Retinal pigment epithelial cell (primary cell): ENCODE data around the gene ADNP.

Experiments
- DNase-seq: peaks from one replicate; pipeline ENCODE4 v3.0.0-alpha.2; 2010; ENCODE audit warnings: low read depth
- H3K4me3 ChIP-seq: 2 replicates; pipeline ENCODE4 v1.5.1; 2011; ENCODE audit warnings: mild to moderate bottlenecking, low read length, control low read depth, moderate library complexity
- TF ChIP-seq, protein P1 (sequence below): conservative IDR thresholded peaks from 2 replicates; pipeline ENCODE4 v1.5.1; 2011; ENCODE audit warnings: low read depth, low read length, control low read depth, inconsistent platforms

Gene ADNP

DNA sequence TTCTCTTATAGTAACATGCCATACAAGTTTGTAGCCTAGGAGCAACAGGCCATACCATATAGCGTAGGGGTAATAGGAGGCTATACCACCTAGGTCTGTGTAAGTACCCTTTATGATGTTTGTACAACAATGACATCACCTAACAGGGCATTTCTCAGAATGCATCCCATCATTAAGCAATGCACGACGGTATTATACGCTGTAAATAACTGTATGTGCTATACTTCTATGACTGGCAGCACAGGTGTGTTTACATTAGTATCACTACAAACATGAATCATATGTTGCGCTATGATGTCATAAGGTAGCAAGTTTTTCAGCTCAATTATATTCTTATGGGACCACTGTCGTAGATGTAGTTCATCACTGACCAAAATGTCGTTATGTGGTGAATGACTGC lies 31.0 kb downstream of the ADNP start:
- no peak for DNase-seq
- TF ChIP-seq, protein P1, sequence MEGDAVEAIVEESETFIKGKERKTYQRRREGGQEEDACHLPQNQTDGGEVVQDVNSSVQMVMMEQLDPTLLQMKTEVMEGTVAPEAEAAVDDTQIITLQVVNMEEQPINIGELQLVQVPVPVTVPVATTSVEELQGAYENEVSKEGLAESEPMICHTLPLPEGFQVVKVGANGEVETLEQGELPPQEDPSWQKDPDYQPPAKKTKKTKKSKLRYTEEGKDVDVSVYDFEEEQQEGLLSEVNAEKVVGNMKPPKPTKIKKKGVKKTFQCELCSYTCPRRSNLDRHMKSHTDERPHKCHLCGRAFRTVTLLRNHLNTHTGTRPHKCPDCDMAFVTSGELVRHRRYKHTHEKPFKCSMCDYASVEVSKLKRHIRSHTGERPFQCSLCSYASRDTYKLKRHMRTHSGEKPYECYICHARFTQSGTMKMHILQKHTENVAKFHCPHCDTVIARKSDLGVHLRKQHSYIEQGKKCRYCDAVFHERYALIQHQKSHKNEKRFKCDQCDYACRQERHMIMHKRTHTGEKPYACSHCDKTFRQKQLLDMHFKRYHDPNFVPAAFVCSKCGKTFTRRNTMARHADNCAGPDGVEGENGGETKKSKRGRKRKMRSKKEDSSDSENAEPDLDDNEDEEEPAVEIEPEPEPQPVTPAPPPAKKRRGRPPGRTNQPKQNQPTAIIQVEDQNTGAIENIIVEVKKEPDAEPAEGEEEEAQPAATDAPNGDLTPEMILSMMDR = no peak
- no peak overlapping the region for H3K4me3 ChIP-seq

DNA sequence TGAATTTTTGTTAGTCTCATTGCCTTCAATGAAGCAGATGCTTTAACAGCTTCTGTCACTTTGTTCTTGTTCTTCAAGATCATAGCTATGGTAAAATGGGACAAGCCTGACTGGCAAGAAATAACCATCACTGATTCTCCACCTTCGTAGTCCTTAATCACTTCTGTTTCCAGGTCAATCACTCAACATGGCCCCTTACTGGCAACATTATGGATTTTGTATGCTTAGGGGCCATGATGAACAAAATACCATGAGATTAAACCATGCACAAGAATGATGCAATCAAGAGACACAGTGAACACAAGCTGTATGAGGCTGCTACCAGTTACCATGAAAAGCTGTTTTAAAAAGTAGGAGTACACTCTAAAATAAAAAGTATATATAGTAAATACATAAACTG lies 32.8 kb downstream of the ADNP start:
- DNase-seq = no peak
- H3K4me3 ChIP-seq = no peak overlapping the region

DNA sequence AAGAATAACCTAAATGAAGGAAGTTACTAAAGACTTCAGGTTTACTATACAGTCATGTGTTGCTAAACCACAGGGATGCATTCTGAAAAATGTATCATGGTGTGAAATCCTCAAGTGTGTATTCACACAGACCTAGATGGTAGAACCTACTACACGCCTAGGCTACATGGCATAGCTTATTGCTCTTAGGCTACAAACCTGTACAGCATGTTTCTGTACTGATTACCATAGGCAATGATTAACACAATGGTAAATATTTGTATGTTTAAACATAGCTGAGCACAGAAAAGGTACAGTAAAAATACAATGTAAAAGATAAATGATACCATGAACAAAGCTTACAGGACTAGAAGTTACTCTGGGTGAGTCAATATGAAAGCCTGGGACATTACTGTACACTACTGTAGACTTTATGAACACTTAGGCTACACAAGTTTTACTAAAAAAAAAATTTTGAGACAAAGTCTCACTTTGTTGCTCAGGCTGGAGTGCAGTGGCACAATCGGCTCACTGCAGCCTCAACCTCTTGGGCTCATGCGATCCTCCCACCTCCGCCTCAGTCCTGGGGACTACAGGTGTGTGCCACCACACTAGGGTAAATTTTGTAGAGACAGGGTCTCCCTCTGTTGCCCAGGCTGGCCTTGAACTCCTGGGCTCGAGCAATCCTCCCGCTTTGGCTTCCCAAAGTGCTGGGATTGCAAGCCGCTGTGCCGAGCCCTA lies 36.0 kb downstream of the ADNP start:
- no peak overlapping the region for H3K4me3 ChIP-seq
- TF ChIP-seq, protein P1 = no peak
- DNase-seq = no peak

More for the DNA sequence above, 32.8 kb downstream of the ADNP start:
- TF ChIP-seq, protein P1 = no peak

DNA sequence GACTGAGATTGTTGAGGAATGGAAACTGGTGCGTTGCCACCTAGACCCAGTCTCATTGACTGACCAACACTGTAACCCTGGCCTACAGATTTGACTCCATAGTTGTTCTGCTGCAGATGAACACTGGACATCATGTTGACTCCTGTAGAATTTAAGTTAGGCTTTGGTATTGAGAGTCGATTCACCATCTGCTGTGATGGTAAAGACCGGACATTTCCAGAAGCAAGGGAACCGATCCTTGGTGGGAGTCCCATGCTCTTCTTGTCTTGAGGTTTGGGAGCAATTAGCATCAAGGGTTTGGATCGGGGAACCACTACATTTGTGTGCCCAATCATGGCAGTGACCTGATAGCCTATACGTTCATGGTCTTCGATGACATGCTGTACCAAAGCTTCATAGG lies 37.6 kb downstream of the ADNP start:
- H3K4me3 ChIP-seq = no peak overlapping the region
- TF ChIP-seq, protein P1 = no peak
- DNase-seq = no peak

DNA sequence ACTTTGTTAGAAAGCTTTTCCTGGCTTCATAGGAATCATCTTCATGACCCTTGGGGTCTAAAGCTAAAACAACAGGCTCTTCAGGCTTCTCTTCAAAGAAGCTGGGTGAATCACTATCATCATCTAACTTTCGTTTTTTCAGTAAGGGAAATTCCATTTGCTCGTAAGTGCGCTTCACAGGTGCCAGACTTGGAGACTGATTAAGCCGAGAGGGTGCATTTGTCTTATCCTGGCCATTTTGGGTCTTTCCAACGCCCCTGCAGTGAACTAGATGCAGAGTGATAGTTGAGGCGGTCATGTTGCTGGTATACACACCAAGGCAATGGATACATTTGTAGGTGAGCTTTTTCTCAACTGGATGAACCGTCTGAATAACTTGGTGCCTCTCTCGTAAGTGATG lies 38.8 kb downstream of the ADNP start:
- DNase-seq = no peak
- no peak overlapping the region for H3K4me3 ChIP-seq
- TF ChIP-seq, protein P1 = no peak

DNA sequence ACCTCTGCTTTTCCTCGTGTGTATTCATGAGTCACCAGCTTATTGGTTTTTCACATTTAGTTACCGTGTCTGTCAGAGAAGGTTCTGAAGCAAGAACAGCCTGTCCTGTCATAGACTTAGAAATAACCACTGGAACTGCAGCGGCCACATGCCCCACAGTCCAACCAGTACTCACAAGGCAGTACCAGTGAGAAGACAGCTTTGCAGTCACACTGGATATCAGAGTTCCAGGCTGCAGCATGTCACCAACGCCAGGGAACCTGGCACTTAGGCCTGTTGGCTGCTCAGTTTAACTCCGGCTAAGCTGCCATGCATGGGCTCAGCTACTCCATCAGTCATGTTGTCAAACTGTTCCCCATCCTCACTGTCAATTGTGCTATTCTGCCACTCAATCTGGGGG lies 40.1 kb downstream of the ADNP start:
- no peak for DNase-seq
- H3K4me3 ChIP-seq = no peak overlapping the region
- TF ChIP-seq, protein P1 = no peak

DNA sequence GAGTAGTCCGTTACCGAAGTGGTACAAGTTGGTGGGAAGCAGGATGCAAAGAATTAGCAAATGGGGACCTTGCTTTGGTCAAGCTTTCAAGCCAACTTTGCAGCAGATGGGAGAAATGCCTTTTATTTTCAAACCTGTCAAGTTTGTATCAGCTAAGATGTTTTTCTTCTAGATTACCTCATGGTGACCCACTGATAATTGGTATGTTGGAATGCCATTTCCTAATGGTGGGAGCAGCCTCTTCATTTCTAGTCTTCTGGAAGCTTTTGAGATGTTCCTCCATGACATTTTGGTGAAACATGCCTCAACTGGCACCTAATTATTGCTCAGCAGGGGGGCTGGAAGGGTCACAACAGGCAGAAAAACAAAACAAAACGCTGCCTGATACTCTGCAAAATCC lies 43.7 kb downstream of the ADNP start:
- H3K4me3 ChIP-seq = no peak overlapping the region
- no peak for DNase-seq

More for the DNA sequence above, 43.7 kb downstream of the ADNP start:
- TF ChIP-seq, protein P1 = no peak
